PC-3 (cell line): Measurements from ENCODE around the gene ZNF684. TPM values are rescaled to one million over a fixed set of nuclear protein-coding genes. Genes with fewer than 3 reads are reported as not detected.
"Not testable (repeated sequence)": the region's sequence is repeated elsewhere in the genome, so short reads cannot be mapped to it uniquely, and the experiment has no call there.

Experiments
- ATAC-seq: fragments of 200-7000 bp; cut with Tn5 transposase; 2 replicates; pipeline ENCODE4 v1.9.1; 2020; ENCODE audit warnings: mild to moderate bottlenecking, moderate library complexity
- Bru-seq: library from RNA; stranded (reverse); fragments of 400-500 nt; gene quantifications from one replicate; lab custom pipeline; 2021; lab: Mats Ljungman, UMichigan
- BruChase-seq, 2 experiments: library from RNA; stranded (reverse); fragments of 400-500 nt; gene quantifications; one replicate each; lab custom pipeline; 2021; lab: Mats Ljungman, UMichigan
- BruUV-seq: library from RNA; stranded (reverse); fragments of 400-500 nt; replicated peaks from 2 replicates; lab custom pipeline; 2021; lab: Mats Ljungman, UMichigan
- CTCF ChIA-PET: fragments of 300-600 bp; sonication (Branson Sonifier 250); formaldehyde crosslinking; loops from one replicate; lab custom pipeline; 2022; ENCODE audit warnings: antibody characterized with exemption; lab: Charles Lee
- POLR2A ChIA-PET: fragments of 300-600 bp; sonication (Branson Sonifier 250); formaldehyde crosslinking; loops from one replicate; lab custom pipeline; 2022; ENCODE audit warnings: antibody characterized with exemption; ENCODE audit not compliant: unreplicated experiment; lab: Charles Lee
- DNase-seq: peaks from one replicate; pipeline ENCODE4 v3.0.0-alpha.2; 2015
- H2AFZ ChIP-seq: fragments of 300-600 bp; sonication (generic); 2 replicates; pipeline ENCODE4 v1.6.0; 2016; ENCODE audit warnings: antibody characterized with exemption, low read length
- H3F3A ChIP-seq: fragments of 300-600 bp; sonication (generic); one replicate; pipeline ENCODE4 v1.6.0; 2017; ENCODE audit warnings: antibody characterized with exemption, low read length, control low read depth, mild to moderate bottlenecking; ENCODE audit not compliant: unreplicated experiment
- H3K27ac ChIP-seq: fragments of 300-600 bp; sonication (generic); 2 replicates; pipeline ENCODE4 v1.5.1; 2016; ENCODE audit warnings: mild to moderate bottlenecking, low read length
- H3K27me3 ChIP-seq: fragments of 300-600 bp; sonication (generic); 2 replicates; pipeline ENCODE4 v1.6.1; 2016; ENCODE audit warnings: low read length, mixed read lengths
- H3K36me3 ChIP-seq: fragments of 300-600 bp; sonication (generic); 2 replicates; pipeline ENCODE4 v1.6.1; 2016; ENCODE audit warnings: low read depth, mixed run types, low read length, mixed read lengths
- H3K4me1 ChIP-seq: fragments of 300-600 bp; sonication (generic); 2 replicates; pipeline ENCODE4 v1.5.1; 2016; ENCODE audit warnings: low read length; ENCODE audit not compliant: insufficient read depth
- H3K4me2 ChIP-seq: fragments of 300-600 bp; sonication (generic); 2 replicates; pipeline ENCODE4 v1.6.0; 2016; ENCODE audit warnings: low read length
- H3K4me3 ChIP-seq: fragments of 300-600 bp; sonication (generic); 2 replicates; pipeline ENCODE4 v1.5.1; 2016; ENCODE audit warnings: mild to moderate bottlenecking, low read length, mixed read lengths
- H3K79me2 ChIP-seq: fragments of 300-600 bp; sonication (generic); 2 replicates; pipeline ENCODE4 v1.6.1; 2017; ENCODE audit warnings: low read length, mixed read lengths
- H3K9ac ChIP-seq: fragments of 300-600 bp; sonication (generic); 2 replicates; pipeline ENCODE4 v1.6.0; 2016; ENCODE audit warnings: mild to moderate bottlenecking, low read length
- H3K9me2 ChIP-seq: fragments of 300-600 bp; sonication (generic); replicated peaks from 2 replicates; pipeline ENCODE4 v1.6.1; 2016; ENCODE audit warnings: mixed run types, low read length, mixed read lengths
- H3K9me3 ChIP-seq: fragments of 300-600 bp; sonication (generic); 2 replicates; pipeline ENCODE4 v1.6.1; 2016; ENCODE audit warnings: low read length, mixed read lengths
- H4K20me1 ChIP-seq: fragments of 300-600 bp; sonication (generic); 2 replicates; pipeline ENCODE4 v1.6.1; 2016; ENCODE audit warnings: low read length, mixed read lengths
- CTCF ChIP-seq: fragments of 300-600 bp; sonication (generic); conservative IDR thresholded peaks from 2 replicates; pipeline ENCODE4 v1.5.1; 2017; ENCODE audit warnings: antibody characterized with exemption, low read depth, mild to moderate bottlenecking, low read length
- EZH2 ChIP-seq: fragments of 300-600 bp; sonication (generic); IDR thresholded peaks from one replicate; pipeline ENCODE4 v1.6.1; 2017; ENCODE audit warnings: antibody characterized with exemption, mild to moderate bottlenecking, low read length; ENCODE audit not compliant: unreplicated experiment
- EZH2phosphoT487 ChIP-seq: fragments of 300-600 bp; sonication (generic); IDR thresholded peaks from 2 replicates; pipeline ENCODE4 v1.6.1; 2018; ENCODE audit warnings: mild to moderate bottlenecking, antibody characterized with exemption, low read length, borderline replicate concordance
- intact Hi-C: fragments of 100-400 bp; cut with micrococcal nuclease; formaldehyde crosslinking; loops from 2 replicates; pipeline ENCODE4 v1.9.0; 2023
- long read RNA-seq: library from polyadenylated mRNA; unstranded; transcript quantifications from one replicate; pipeline ENCODE4 v2.0.0, GENCODE V29; 2021; ENCODE audit not compliant: unreplicated experiment
- total RNA-seq: library from RNA; depleted of rRNA; stranded (reverse); fragments of >200 nt; gene quantifications from 2 replicates; pipeline ENCODE4 v1.2.3, GENCODE V29; 2014; rRNA removed

Gene ZNF684
- total RNA-seq (2.1 and 6.0 TPM in 2 replicates), Bru-seq, nascent RNA (percentile 52 among the genes with signal in this experiment), BruChase-seq, experiment 1, labeled RNA remaining after a 6-hour chase (percentile 51 among the genes with signal in this experiment), BruChase-seq, experiment 2, labeled RNA remaining after a 2-hour chase (percentile 54 among the genes with signal in this experiment)
- long read RNA-seq, partial matches to known transcripts, result 0 of 2 reads
- long read RNA-seq, other reads (novel, unspliced or antisense), result 1 of 2 reads

GRCh38 chr1:40531381-40532061, at the start of gene ZNF684:
Gene ZNF684 (plus strand): TSS chr1:40531637. CDS start chr1:40533167, 1,530 bp downstream.
- H3K9ac ChIP-seq, result peak within 1 kb of the TSS; percentile 68
- intact Hi-C loops, result loop anchor here (5.0 kb wide), 1 partner anchor 136 kb away; the partner anchor contains the start of gene RIMS3
- no peaks in the 10 kb centered on the region for H3K9me3 ChIP-seq
- POLR2A ChIA-PET, result interaction anchor here (0.7 to 1.0 kb wide), 3 partner anchors 12 to 157 kb away, joined by 3 to 4 read pairs (median 3); partner anchors contain the start of gene EXO5
- DNase-seq, result peak; percentile 95
- peaks cover 11% of the 10 kb centered on the region; the same call in 1 of the 2 replicates for H3K79me2 ChIP-seq
- H4K20me1 ChIP-seq, result no peaks in the 10 kb centered on the region
- peaks cover 12% of the 10 kb centered on the region; the same call in 1 of the 2 replicates for H3K4me1 ChIP-seq
- H3K27ac ChIP-seq, result peak within 1 kb of the TSS; percentile 62
- peak within 1 kb of the TSS; percentile 69 for H3K4me3 ChIP-seq
- H3K27me3 ChIP-seq, result no peaks in the 10 kb centered on the region
- H3K36me3 ChIP-seq, result no peaks in the 10 kb centered on the region; the same call in 1 of the 2 replicates
- no peaks in the 10 kb centered on the region for H3K9me2 ChIP-seq
- CTCF ChIA-PET, result interaction anchor here (0.7 kb wide), 1 partner anchor 81 kb away, joined by 3 read pairs; no protein-coding TSS in a partner anchor
- H3K4me2 ChIP-seq, result peak within 1 kb of the TSS; percentile 87
- TF ChIP-seq EZH2phosphoT487 (no peak), EZH2 (no peak), CTCF (no peak)
- no peaks in the 10 kb centered on the region for H3F3A ChIP-seq
- TSS peak; percentile 80 for BruUV-seq
- peak; percentile 99 for ATAC-seq
- H2AFZ ChIP-seq, result peak within 1 kb of the TSS; percentile 95

- Histone ChIP-seq H3K9me2 (no peaks in the 10 kb centered on the region), H3K27ac (no peak overlapping the region), H3K4me1 (no peaks in the 10 kb centered on the region), H2AFZ (no peak overlapping the region), H3K9me3 (peaks cover 45% of the 10 kb centered on the region), H3K9ac (no peak overlapping the region), H4K20me1 (no peaks in the 10 kb centered on the region), H3K36me3 (peaks cover 18% of the 10 kb centered on the region), H3K4me2 (no peak overlapping the region), H3K4me3 (no peak overlapping the region), H3K27me3 (no peaks in the 10 kb centered on the region), H3K79me2 (no peaks in the 10 kb centered on the region), H3F3A (no peaks in the 10 kb centered on the region)
- TF ChIP-seq CTCF (no peak), EZH2 (no peak), EZH2phosphoT487 (no peak)
- ATAC-seq (no peak), DNase-seq (no peak)
- ChIA-PET CTCF (no interaction called here), POLR2A (no interaction called here)
- BruUV-seq, result no TSS peak
- intact Hi-C loops, result no loop called here
Measured at GRCh38 chr1:40495315-40495903, 36.0 kb upstream of the ZNF684 start.

- H3F3A ChIP-seq, H3K36me3 ChIP-seq, DNase-seq, ATAC-seq, H2AFZ ChIP-seq, CTCF ChIA-PET, H3K27me3 ChIP-seq, BruUV-seq, H4K20me1 ChIP-seq, H3K4me1 ChIP-seq, H3K4me3 ChIP-seq, H3K9ac ChIP-seq, H3K27ac ChIP-seq, POLR2A ChIA-PET, intact Hi-C loops, H3K4me2 ChIP-seq, H3K9me2 ChIP-seq, H3K79me2 ChIP-seq: not testable (repeated sequence)
- peaks cover 20% of the 10 kb centered on the region for H3K9me3 ChIP-seq
Measured at GRCh38 chr1:40502651-40503050, 28.8 kb upstream of the ZNF684 start.
